Endothelial cell of umbilical vein (primary cell): ENCODE data around the gene CEP20. TPM values are rescaled to one million over a fixed set of nuclear protein-coding genes. Genes with fewer than 3 reads are reported as not detected.
"Not testable (repeated sequence)": the region's sequence is repeated elsewhere in the genome, so short reads cannot be mapped to it uniquely, and the experiment has no call there.

ENCODE experiments used
- BruUV-seq: library from RNA; stranded (reverse); fragments of 400-500 nt; replicated peaks from 2 replicates; lab custom pipeline; 2021; lab: Mats Ljungman, UMichigan
- CTCF ChIA-PET: fragments of 300-600, 350-600 bp; sonication (Branson Sonifier 250); formaldehyde crosslinking; loops from one replicate; lab custom pipeline; 2021; ENCODE audit warnings: antibody characterized with exemption, inconsistent platforms; lab: Charles Lee
- POLR2A ChIA-PET: fragments of 300-600, 350-600 bp; sonication (Branson Sonifier 250); formaldehyde crosslinking; loops from one replicate; lab custom pipeline; 2021; ENCODE audit warnings: antibody characterized with exemption, inconsistent platforms; lab: Charles Lee
- DNase-seq: peaks from one replicate; pipeline ENCODE4 v3.0.0-alpha.2; 2011; ENCODE audit warnings: low read depth, low spot score
- FAIRE-seq: peaks from 2 replicates; lab custom pipeline; 2011; peaks lifted over from hg19 to GRCh38; lab: Jason Lieb, UNC
- H2AFZ ChIP-seq: 2 replicates; pipeline ENCODE4 v1.6.0; 2012; ENCODE audit warnings: low read depth, low read length, control low read depth, inconsistent platforms
- H3K27ac ChIP-seq: 2 replicates; pipeline ENCODE4 v1.5.1; 2011; ENCODE audit warnings: low read depth, mild to moderate bottlenecking, control low read depth, low read length, moderate library complexity; ENCODE audit not compliant: insufficient read depth
- H3K27me3 ChIP-seq, 2 experiments: 2 replicates each; pipeline versions ENCODE4 v1.6.0 to v1.6.1; 2011; ENCODE audit warnings: low read length in 2 of 2, mixed read lengths in 1 of 2; ENCODE audit not compliant: control insufficient read depth in 2 of 2, insufficient read depth in 2 of 2
- H3K36me3 ChIP-seq, 2 experiments: 2 replicates in 1 of 2; 3 replicates in 1 of 2; pipeline ENCODE4 v1.5.1; 2011; ENCODE audit warnings: low read length in 2 of 2, mild to moderate bottlenecking in 1 of 2, moderate library complexity in 1 of 2; ENCODE audit not compliant: control insufficient read depth in 2 of 2, insufficient read depth in 2 of 2; ENCODE audit errors: extremely low read depth in 1 of 2
- H3K4me1 ChIP-seq: 3 replicates; pipeline ENCODE4 v1.5.1; 2011; ENCODE audit warnings: mild to moderate bottlenecking, low read length; ENCODE audit not compliant: control insufficient read depth, insufficient read depth; ENCODE audit errors: extremely low read depth
- H3K4me2 ChIP-seq: 2 replicates; pipeline ENCODE4 v1.6.1; 2011; ENCODE audit warnings: low read length, control low read depth, mixed read lengths; ENCODE audit not compliant: insufficient read depth
- H3K4me3 ChIP-seq, 3 experiments: fragments of 200-600 bp in 1 of 3; sonication (generic), shearing (Covaris generic) in 1 of 3; replicated peaks in 1 of 3; 2 replicates each; pipeline ENCODE4 v1.5.1; 2011 to 2016; ENCODE audit warnings: control low read depth in 3 of 3, low read length in 3 of 3, mild to moderate bottlenecking in 2 of 3, inconsistent platforms in 1 of 3, low read depth in 1 of 3, moderate library complexity in 1 of 3; ENCODE audit not compliant: insufficient read depth in 1 of 3
- H3K79me2 ChIP-seq: 2 replicates; pipeline ENCODE4 v1.6.0; 2012; ENCODE audit warnings: low read length, inconsistent platforms; ENCODE audit not compliant: control insufficient read depth, insufficient read depth
- H3K9ac ChIP-seq: replicated peaks from 2 replicates; pipeline ENCODE3; 2011; ENCODE audit warnings: low read length, control low read depth; ENCODE audit not compliant: insufficient read depth; ENCODE audit errors: extremely low read depth
- H3K9me1 ChIP-seq: replicated peaks from 3 replicates; pipeline ENCODE4 v1.6.0; 2011; ENCODE audit warnings: mild to moderate bottlenecking, low read length; ENCODE audit not compliant: control insufficient read depth, insufficient read depth; ENCODE audit errors: extremely low read depth
- H3K9me3 ChIP-seq: replicated peaks from 2 replicates; pipeline ENCODE4 v1.5.1; 2012; ENCODE audit warnings: low read length, inconsistent platforms; ENCODE audit not compliant: control insufficient read depth, insufficient read depth
- H4K20me1 ChIP-seq: replicated peaks from 2 replicates; pipeline ENCODE3; 2011; ENCODE audit warnings: mild to moderate bottlenecking, low read length; ENCODE audit not compliant: control insufficient read depth, insufficient read depth; ENCODE audit errors: extremely low read depth
- EZH2 ChIP-seq: IDR thresholded peaks from 2 replicates; pipeline ENCODE4 v1.6.1; 2012; ENCODE audit warnings: borderline replicate concordance, low read depth, mild to moderate bottlenecking, moderate library complexity, low read length, inconsistent platforms; ENCODE audit not compliant: severe bottlenecking
- FOS ChIP-seq: IDR thresholded peaks from 2 replicates; pipeline ENCODE4 v1.6.1; 2011; ENCODE audit warnings: mild to moderate bottlenecking, low read length, moderate library complexity, borderline replicate concordance; ENCODE audit not compliant: insufficient read depth
- GATA2 ChIP-seq: IDR thresholded peaks from 2 replicates; pipeline ENCODE4 v1.7.0; 2011; ENCODE audit warnings: low read depth, mild to moderate bottlenecking, moderate library complexity, mixed read lengths, low read length; ENCODE audit not compliant: insufficient read length, insufficient read depth
- JUN ChIP-seq: IDR thresholded peaks from 2 replicates; pipeline ENCODE4 v1.6.1; 2011; ENCODE audit warnings: borderline replicate concordance, low read depth; ENCODE audit not compliant: insufficient read length, insufficient read depth
- MAX ChIP-seq: IDR thresholded peaks from 2 replicates; pipeline ENCODE4 v1.6.1; 2011; ENCODE audit not compliant: insufficient read depth, insufficient read length
- POLR2A ChIP-seq: IDR thresholded peaks from 2 replicates; pipeline ENCODE4 v1.6.1; 2012; ENCODE audit warnings: low read depth, mild to moderate bottlenecking, control low read depth, low read length
- POLR2AphosphoS5 ChIP-seq: IDR thresholded peaks from 2 replicates; pipeline ENCODE4 v1.6.1; 2012; ENCODE audit warnings: low read depth, mild to moderate bottlenecking, control low read depth, low read length, moderate library complexity; ENCODE audit not compliant: insufficient read depth
- dilution Hi-C: fragments of 300-500 bp; cut with MboI; formaldehyde crosslinking; loops from one replicate; pipeline ENCODE4 v1.15.0; 2019; ENCODE audit warnings: low sequenced_read_pairs; ENCODE audit not compliant: extremely low pct_ligation_motif_present
- intact Hi-C: fragments of 100-400 bp; cut with micrococcal nuclease; formaldehyde crosslinking; loops from one replicate; pipeline ENCODE4 v1.10.0; 2022
- polyA plus RNA-seq, 4 experiments: library from polyadenylated mRNA; depleted of rRNA in 3 of 4; stranded (reverse) in 3 of 4; unstranded in 1 of 4; fragments of >200 nt; gene quantifications; 2 replicates each; pipeline versions ENCODE4 v1.2.1 to v1.2.3, GENCODE V29; 2011 to 2012; ENCODE audit warnings: missing spikeins in 1 of 4
- total RNA-seq: library from RNA; stranded (reverse); gene quantifications from 2 replicates; pipeline ENCODE4 v1.2.3, GENCODE V29; 2021

Gene CEP20
- total and polyA plus RNA-seq, 2 donors (not counting 3 experiments of a cell fraction or from before 2014, with no cell fraction given) = 9.5 to 28.0 TPM

GRCh38 chr16:15924996-15925395 is 36.6 kb upstream of the CEP20 start:
- no peak for FAIRE-seq
- BruUV-seq = no TSS peak
- dilution Hi-C loops = no loop called here
- ChIA-PET POLR2A (no interaction called here), CTCF (interaction anchor here (0.9 to 1.2 kb wide), 3 partner anchors 32 to 50 kb away, joined by 3 read pairs; partner anchors contain the start of gene CEP20)
- intact Hi-C loops = no loop called here
- TF ChIP-seq EZH2 = no peak
- no peak overlapping the region for H2AFZ ChIP-seq
- no peak for DNase-seq
- no peaks in the 10 kb centered on the region for H3K79me2 ChIP-seq
- no peak overlapping the region for H3K4me2 ChIP-seq
- H4K20me1 ChIP-seq = no peaks in the 10 kb centered on the region
- H3K9me1 ChIP-seq = no peaks in the 10 kb centered on the region
- H3K9ac ChIP-seq = no peak overlapping the region
- H3K27me3 ChIP-seq = no peaks in the 10 kb centered on the region
- H3K4me3 ChIP-seq = no peak overlapping the region
- no peaks in the 10 kb centered on the region for H3K36me3 ChIP-seq
- H3K4me1 ChIP-seq = no peaks in the 10 kb centered on the region
- no peak overlapping the region for H3K27ac ChIP-seq
- no peaks in the 10 kb centered on the region for H3K9me3 ChIP-seq

GRCh38 chr16:15919331-15919730 is 30.9 kb upstream of the CEP20 start:
- FAIRE-seq = no peak
- CTCF ChIA-PET = interaction anchor here (1.0 kb wide), 1 partner anchor 72 kb away, joined by 3 read pairs; no protein-coding TSS in a partner anchor

GRCh38 chr16:15918314-15918713 is 29.9 kb upstream of the CEP20 start:
- H2AFZ ChIP-seq, DNase-seq, H3K4me2 ChIP-seq, BruUV-seq, H3K9ac ChIP-seq, H3K79me2 ChIP-seq, H3K9me1 ChIP-seq, POLR2A ChIA-PET, H3K4me1 ChIP-seq, CTCF ChIA-PET, H3K27ac ChIP-seq, H3K36me3 ChIP-seq, FAIRE-seq, H3K4me3 ChIP-seq, H3K9me3 ChIP-seq, H4K20me1 ChIP-seq, H3K27me3 ChIP-seq, intact Hi-C loops, dilution Hi-C loops: not testable (repeated sequence)

More at GRCh38 chr16:15919331-15919730, 30.9 kb upstream of the CEP20 start:
- H4K20me1 ChIP-seq = no peaks in the 10 kb centered on the region
- H3K9me3 ChIP-seq = no peaks in the 10 kb centered on the region
- H3K4me1 ChIP-seq = no peaks in the 10 kb centered on the region
- no peak overlapping the region for H3K27ac ChIP-seq
- no peak overlapping the region for H3K4me3 ChIP-seq
- H3K27me3 ChIP-seq = peaks cover 0 to 2% of the 10 kb centered on the region in 2 experiments
- H3K9ac ChIP-seq = no peak overlapping the region
- intact Hi-C loops (no loop called here), dilution Hi-C loops (no loop called here)
- DNase-seq = no peak
- BruUV-seq = no TSS peak
- no peaks in the 10 kb centered on the region for H3K79me2 ChIP-seq
- H2AFZ ChIP-seq = no peak overlapping the region
- no peak overlapping the region for H3K4me2 ChIP-seq
- POLR2A ChIA-PET = no interaction called here
- no peaks in the 10 kb centered on the region for H3K36me3 ChIP-seq
- no peaks in the 10 kb centered on the region for H3K9me1 ChIP-seq
- TF ChIP-seq FOS (no peak), POLR2AphosphoS5 (no peak), GATA2 (no peak), POLR2A (no peak), MAX (no peak), JUN (no peak)
